ENCODE measurements around the gene TMEM151A.
"Not testable (repeated sequence)": the region's sequence is repeated elsewhere in the genome, so short reads cannot be mapped to it uniquely, and the experiment has no call there.

GRCh38 chr11:66276619-66277018, 15.1 kb upstream of the TMEM151A start:
- TF ChIP-seq, protein P1, sequence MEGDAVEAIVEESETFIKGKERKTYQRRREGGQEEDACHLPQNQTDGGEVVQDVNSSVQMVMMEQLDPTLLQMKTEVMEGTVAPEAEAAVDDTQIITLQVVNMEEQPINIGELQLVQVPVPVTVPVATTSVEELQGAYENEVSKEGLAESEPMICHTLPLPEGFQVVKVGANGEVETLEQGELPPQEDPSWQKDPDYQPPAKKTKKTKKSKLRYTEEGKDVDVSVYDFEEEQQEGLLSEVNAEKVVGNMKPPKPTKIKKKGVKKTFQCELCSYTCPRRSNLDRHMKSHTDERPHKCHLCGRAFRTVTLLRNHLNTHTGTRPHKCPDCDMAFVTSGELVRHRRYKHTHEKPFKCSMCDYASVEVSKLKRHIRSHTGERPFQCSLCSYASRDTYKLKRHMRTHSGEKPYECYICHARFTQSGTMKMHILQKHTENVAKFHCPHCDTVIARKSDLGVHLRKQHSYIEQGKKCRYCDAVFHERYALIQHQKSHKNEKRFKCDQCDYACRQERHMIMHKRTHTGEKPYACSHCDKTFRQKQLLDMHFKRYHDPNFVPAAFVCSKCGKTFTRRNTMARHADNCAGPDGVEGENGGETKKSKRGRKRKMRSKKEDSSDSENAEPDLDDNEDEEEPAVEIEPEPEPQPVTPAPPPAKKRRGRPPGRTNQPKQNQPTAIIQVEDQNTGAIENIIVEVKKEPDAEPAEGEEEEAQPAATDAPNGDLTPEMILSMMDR (IDR thresholded peaks at IDR 0.05; ENCODE audit: low read length): not testable (repeated sequence)
- TF ChIP-seq EZH2phosphoT487 (IDR thresholded peaks at IDR 0.05; ENCODE audit: low read length): not testable (repeated sequence)
